Measurements from ENCODE around the gene SCN9A.
"Not testable (repeated sequence)": the region's sequence is repeated elsewhere in the genome, so short reads cannot be mapped to it uniquely, and the experiment has no call there.

The SCN9A gene

DNA sequence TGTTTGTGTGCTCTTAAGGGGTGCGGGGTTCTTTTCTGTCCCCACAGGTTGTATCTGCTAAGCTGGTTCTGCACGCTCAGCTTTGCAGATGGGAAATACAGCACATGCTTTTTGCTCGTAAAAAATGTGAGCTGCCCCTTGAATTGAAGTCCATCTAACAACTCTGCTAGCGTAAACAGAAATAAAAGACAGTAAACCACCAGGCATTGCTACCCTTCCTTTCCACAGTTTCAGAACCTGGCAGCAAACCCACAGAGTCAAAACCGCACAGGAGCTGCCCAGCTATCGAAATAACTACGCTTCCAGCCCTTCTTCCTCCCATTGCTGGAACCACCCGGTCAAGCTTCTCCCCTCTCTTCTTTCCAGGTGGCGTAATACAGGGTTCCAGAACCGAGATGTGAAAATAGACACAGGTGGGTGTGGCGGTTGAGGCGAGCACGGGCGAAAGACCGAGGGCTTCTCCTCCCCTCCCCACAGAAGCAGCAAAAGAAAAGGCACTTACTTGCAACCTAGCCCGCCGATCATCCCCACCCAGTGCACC is 479 bp downstream of the SCN9A start:
- DNase-seq (ENCODE audit: low spot score) = no peak

DNA sequence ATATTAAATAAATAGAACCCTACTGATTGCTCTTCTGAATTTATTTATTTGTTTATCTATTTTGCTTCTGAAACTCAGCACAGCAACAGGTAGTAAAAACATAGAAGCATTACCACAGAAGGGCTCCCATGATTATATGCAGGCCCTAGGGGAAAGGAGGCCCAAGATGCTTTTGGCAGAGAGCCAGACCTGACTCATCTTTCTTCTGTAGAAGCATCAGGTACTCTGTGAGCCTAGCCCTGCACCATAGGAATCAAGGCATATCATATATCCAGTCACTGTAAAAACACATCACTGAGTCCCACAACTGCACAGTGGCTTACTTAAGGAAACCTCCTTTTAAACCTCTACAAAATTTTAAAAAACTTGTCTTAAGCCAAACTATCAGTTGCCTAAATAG is 1.8 kb downstream of the SCN9A start:
- DNase-seq (ENCODE audit: low spot score) = no peak

DNA sequence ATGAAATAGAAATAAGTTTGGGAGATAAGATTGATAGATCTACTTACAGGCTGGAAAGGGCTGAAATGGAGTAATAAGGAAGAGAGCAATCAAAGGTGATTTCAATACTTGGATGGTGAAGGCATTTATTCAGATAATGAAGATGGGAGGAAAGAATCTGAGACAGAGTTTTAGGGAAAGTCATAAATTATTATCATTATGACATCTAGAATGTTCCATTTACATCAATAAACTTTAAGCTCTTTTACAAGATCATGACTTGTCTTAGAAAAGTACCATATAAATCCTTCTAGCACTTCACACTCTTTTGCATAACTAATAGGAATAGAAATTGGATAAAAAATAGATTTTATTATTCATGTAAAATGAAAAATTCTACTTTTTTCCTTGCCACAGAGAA is 2.2 kb downstream of the SCN9A start:
- no peak for DNase-seq (ENCODE audit: low spot score)

DNA sequence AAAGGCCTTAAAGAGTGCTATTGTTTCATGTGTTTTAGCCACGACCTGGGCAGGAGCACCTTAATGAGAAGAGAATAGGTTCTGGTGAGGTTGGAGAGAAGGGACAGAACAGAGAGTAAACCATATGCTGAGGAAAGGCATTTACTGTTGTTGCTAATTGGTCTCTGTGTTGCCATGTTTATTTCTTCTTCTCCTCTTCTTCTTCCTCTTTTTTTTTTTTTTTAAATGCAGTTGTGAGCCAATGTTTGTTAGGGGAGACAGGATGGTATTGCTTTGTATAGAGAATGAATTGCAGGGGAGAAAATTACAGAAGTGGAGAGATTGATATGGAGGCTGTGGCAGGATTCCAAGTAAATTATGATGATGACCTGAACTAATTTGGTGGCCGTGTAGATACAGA is 2.6 kb downstream of the SCN9A start:
- DNase-seq (ENCODE audit: low spot score) = no peak

DNA sequence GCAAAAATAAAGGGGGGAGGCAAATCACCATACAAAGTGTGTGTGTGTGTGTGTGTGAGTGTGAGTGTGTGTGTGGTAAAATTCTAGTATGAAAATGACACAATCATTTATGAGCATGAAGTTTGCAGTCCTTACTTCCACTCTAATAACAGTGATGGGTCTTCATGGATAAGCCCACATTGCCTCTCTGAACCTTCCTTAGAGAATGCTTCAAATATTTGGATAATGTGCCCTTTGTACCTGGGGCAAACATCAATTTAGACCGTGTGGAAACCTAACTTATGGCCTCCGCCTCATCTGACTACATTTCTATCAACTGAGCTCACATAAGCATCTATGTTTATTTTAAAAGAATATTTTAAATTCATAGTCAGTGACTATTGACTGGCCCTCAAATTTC is 3.7 kb downstream of the SCN9A start:
- DNase-seq (ENCODE audit: low spot score) = no peak

DNA sequence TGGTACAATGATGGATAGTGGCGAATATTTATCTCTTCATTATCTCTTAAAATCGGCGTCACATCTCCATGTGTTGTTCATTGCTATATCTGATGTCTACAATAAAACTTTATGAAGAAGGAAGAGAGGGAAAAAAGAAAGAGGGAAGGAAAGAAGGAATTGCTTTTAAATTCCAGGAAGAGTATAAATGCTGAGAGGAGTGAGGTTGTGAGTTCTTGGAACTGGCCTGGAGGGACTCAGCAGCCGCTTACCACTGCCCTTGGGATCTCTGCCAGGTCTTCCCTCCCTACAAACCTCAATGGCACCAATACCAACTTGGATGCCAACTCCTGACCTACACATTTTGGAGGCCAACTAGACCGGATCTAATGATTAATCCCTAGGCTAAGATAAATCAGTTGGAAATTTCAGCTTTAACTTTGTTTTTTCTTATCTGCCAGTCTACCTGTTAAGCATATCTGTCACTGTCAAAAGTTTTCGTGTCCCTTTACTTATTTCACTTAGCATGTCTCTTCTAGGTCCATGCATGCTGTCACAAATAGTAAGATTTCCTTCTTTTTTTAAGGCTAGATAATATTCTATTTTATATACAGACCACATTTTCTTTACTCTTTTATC is 9.8 kb downstream of the SCN9A start:
- no peak for DNase-seq (ENCODE audit: low spot score)

DNA sequence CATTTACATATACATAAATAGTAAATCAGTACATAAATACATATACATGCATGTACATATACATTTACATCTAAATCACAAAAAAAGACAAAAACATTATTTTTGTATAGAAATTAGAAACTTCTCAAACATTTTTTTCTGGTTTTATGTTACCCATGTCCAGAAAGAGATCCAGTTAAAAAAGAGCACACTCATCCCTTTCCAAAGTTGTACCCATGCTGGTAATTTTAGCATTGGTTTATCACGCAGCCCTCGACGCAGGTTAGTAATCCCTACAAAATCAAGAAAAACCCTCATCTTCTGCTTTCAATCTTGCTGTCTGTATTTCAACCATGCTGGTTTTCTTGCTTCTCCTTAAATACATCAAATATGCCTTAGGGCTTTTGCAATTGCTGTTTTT is 10.5 kb downstream of the SCN9A start:
- DNase-seq (ENCODE audit: low spot score) = no peak

DNA sequence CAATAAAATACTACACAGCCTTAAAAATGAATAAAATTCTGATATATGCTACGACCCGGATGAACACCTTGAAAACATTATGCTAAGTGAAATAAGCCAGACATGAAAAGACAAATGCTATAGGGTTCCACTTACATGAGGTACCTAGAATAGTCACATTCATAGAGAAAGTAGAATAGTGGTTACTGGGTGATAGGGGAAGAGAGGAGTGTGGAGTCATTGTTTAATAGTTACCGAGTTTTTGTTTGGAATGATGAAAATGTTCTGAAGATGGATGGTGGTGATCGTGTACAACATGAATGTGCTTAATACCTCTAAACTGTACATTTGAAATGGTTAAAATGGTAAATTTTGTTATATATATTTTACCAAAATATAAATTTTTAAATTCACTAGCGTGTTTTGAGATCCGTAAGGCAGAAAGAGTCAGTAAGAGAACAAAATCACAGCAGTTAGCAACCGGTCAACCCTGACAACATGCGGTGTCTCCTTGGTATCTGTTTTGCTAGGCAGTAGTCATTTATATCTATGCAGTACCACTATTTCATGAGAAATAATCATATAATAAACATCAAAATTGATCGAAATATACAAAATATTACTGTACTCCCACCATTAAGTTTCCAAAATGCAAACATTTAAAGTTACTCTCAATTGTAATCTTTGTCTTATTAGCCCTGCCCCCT is 11.1 kb downstream of the SCN9A start:
- no peak for DNase-seq (ENCODE audit: low spot score)

DNA sequence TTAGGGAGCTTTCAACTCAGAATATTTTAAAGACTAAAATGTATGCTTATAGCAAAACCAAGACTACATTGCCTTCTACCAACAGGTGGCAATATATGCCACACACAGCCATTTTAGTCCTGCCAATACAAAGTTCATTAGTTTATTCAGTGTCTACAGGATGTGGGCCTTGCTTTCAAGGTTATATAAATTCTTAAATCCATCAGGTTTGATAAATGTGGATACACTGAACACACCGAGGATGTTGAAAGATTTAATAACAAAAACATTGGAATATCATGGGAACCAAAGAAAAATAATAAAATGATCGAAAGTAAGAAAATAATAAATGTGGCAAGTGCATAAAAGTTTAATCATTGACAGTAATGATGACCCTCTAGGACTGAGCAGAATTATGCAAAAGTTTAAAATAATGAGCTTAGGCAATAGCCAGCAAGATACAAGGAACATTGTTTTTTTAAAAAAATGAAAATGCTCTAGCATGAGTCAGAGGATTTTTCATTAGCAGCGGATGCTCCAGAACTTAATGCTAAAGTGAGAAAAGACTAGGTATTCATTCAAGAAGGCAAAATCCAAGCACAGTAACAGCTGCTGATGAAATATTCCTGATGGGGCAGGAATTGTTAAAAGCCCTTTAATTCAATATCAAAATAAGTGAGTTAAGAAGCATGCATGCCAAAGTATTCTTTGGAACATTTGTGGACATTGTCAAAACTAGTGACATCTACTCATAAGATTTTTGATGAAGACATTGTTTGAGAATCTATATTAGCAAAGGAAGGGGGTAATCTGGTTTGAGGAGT is 14.2 kb downstream of the SCN9A start:
- no peak for DNase-seq (ENCODE audit: low spot score)

DNA sequence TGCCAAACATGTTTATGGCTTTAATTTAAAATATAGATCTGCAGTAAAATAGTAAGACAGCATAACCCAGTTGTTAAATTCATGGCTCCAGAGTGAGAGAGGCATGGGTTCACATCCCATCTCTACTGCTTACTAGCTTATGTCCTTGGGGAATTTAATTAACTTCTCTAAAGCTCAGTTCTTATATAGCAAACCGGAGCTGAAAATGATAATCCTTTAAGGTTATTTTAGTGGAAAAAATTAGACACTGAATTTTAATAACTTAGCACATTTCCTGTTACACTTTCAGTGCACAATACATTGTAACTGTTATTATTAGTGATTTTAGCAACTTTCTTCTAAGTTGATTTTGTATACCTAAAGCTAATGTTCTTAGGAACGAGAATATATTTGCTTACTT is 14.8 kb downstream of the SCN9A start:
- DNase-seq (ENCODE audit: low spot score) = no peak

DNA sequence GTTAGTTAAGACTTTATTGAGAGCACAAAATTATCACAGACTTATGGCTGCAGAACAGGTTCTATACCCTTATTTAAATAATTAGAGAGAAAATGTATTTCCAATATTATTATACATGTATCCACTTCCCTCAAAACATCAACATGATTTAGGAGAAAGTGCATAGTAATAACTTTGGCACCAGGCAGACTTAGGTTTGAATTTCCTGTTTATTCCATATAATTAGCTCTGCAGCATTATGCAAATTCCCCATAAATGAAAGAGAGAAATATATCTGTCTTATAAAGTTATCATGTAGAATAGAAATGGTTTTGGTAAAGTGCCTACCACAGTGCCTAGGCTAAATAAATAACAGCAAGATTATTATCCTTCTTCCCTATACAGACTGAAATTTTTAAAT is 15.3 kb downstream of the SCN9A start:
- no peak for DNase-seq (ENCODE audit: low spot score)

DNA sequence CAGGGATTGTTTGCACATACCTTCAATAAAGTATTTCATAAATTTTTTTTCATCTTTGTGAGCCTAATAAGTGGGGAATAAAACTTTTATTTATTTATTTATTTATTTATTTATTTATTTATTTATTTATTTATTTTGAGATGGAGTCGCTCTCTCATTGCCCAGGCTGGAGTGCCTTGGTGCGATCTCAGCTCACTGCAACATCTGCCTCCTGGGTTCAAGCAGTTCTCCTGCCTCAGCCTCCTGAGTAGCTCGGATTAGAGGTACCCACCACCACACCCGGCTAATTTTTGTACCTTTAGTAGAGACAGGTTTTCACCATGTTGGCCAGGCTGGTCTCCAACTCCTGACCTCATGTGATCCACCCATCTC is 17.8 kb downstream of the SCN9A start:
- not testable (repeated sequence) for DNase-seq (ENCODE audit: low spot score)

DNA sequence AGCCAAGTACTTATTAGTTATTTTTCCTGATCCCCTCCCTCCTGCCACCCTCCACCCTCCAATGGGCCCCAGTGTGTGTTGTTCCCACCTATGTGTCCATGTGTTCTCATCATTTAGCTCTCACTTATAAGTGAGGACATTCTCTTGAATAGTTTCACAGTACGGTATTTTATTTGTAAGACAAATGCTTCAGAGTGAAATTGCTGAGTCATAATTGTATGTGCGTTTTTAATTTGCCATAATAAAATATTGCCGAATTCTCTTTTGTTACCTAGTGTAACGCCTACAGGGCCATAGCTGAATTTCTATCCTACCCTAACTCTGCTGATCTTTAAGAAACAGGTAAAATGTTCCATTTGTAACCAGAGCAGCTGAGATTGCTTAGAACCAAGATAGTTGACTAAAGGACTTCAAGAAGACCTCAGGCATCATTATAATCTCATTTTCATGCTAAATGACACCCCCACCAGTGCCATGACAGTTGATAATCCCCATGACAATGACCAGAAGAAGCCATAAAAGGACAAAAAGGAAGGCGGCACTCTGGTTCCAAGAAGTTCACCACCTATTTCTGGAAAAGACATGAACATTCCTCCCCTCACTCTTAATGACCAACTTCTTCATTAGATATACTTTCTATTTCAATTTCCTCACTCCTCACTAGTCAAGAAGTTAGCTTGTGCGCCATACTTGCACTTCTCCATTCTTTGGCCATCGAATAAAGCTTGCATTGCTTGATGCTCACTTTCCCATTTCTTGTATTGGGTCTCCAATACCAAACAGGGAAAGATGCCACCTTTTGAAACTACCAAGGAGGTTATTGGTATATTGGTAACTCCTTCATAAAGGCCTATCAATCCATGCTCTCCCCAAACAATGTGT is 18.4 kb downstream of the SCN9A start:
- no peak for DNase-seq (ENCODE audit: low spot score)

DNA sequence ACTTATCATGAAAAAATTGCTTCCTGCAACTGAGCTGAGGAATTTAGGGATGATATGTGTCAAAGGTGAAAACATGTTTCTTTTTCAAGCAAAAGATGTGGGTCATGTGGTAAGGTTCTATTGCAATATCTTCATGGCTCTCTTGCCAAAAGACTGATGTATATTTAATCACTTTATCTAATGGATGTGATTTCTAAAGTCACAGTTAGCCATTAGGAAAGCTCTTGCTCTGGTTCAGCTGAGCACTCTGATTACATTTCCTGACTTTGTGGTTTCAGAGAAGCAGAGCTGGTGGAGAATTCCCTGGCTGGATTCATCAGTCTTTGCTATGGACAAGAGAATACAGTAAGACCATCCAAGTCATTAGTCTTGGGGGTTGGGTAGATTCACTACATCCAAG is 24.4 kb downstream of the SCN9A start:
- DNase-seq (ENCODE audit: low spot score) = no peak

DNA sequence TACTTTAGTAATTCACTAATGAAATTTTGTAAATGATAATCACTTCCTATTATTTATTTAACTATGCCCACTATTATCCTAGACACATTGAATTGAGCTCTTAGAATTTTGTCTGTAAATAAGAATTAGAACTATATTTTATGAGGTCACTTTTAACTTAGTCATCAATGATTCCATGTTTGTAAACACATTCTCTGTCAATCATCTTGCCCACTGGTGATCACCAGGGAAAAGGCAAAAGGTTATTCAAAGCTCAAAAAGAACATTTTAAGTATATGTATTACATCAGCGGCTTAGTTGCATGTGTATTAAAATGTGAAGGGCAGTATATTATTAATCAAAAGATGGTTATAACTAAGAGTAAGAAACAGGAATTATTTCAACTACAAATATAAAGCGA is 25.2 kb downstream of the SCN9A start:
- DNase-seq (ENCODE audit: low spot score) = no peak

DNA sequence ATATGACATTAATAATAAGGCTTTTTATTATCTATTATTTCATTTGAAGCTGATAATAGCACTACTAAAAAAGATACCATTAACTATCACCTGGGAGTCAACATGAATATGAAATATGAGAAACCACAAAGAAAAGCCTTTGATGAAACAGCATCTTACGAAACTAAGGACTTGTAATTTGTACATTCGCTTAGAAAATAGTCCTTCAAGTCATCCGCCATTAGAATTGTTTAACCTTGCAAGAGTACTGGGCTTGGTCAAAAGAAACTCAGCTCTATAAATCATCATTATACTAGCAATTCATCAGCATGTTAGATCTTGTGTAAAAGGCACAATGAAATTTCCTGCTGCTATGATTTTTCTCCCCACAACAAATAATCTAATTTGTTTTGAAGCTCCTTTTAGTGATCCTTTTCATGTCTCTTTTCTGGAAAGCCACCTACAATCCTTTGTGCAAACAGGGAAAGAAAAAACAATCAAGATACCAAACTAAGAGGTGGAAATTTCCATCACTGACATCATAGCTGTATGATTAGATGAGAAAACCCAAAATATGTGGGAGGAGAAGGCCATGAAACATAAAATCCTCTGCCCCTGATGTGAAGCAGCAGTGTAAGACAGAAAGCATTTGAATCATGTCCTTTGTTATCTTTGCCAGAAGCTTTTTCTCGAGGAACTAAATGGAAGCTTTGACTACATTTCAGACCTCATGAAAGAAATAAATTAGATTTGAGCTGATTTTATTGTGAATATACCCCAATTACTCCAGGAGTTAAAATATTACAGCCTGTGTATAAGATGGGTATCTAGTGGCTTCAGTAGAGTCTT is 31.2 kb downstream of the SCN9A start:
- no peak for DNase-seq (ENCODE audit: low spot score)

DNA sequence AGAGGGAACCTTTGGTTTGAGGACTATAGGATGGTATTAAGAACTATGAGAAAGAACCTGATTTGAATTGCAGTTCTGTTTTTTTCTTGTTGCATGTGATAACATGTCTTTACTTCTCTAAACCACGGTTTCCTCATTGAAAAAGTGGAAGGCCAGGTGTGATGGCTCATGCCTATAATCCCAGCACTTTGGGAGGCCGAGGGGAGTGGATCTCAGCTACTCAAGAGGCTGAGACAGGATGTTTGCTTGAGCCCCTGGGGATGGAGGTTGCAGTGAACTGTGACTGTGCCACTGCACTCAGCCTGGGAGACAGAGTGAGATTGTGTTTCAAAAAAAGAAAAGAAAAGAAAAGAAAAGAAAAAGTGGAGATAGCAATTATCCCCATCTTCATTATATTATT is 32.3 kb downstream of the SCN9A start:
- DNase-seq (ENCODE audit: low spot score) = no peak

DNA sequence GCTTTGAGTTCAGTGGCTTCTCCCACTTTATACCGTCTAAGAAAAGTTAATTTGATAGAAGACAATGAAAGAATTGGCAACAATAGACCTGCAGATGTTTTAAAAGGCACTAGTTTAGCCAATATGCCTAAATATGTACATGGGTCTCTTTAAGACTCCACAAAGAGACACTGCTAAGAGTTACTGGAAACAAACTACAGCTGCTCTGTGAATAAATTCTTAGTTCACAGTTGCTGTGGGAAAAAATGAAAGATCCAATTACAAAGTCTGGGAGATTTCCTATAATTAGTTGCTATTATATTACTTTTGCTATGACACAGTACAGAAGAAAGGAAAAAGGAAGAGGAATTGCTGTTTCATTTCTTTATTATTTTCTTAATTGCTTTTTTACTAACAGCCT is 34.3 kb downstream of the SCN9A start:
- no peak for DNase-seq (ENCODE audit: low spot score)

DNA sequence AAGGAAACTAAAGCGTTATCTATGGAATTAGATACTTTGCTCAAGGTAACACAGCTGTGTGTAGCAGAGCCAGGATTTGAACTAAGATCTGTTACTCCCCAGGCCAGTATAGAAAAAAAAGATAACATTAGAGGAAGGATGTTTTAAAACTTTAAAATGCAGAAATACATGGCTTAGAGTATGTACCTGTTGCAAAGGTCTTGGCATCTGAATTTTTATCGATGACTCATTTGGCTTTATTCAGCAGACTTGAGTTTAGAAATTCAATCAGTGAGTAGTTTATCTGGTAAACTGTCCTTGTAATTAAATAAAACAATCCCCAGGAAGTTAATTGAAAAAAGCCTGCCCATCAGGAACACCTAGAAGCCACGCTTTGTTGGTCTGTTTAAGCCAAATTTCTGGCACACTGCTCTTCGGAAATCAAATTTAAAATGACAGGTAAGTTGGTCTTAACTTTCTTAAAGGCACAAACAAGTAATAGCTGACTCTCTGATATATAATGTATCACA is 36.9 kb downstream of the SCN9A start:
- DNase-seq (ENCODE audit: low spot score) = no peak

DNA sequence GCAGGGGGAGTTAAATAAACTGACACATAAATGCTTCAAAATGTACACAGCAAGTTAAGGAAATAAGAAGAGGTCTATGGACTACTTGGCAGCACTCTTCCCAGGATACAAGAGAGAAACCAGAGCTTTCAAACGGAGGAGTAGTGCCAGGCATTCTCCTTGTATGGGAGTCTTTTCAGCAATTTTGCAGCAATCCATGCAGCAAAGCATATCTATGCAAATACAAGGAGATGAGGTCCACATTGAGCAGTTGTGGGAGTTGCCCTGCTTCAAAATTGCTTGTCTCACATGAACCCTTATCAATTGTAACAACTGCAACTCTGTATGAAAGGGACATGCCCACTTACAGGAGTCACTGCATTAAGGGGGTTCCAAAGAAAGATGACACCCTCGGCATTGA is 37.8 kb downstream of the SCN9A start:
- no peak for DNase-seq (ENCODE audit: low spot score)

DNA sequence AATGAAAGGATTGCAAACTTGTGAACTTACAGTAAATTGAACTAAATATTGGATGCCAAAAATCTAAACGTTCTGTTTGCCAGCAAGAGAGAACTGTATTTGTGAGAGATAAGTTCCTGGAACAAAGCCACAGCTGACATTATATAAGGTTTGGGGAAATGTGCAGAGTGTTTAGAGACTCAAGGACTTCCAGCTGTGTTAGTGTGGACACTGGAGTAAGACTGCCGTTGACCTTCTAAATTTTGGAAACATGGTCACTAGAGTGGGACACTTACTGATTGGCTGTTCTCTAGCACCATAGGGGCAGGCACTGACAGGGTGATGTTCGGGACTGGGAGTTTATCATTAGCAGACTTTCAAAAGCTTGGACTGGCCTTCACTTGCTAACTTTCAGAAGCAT is 40.5 kb downstream of the SCN9A start:
- no peak for DNase-seq (ENCODE audit: low spot score)
